NT2/D1 (cell line): ENCODE measurements around the gene UGT1A4.
"Not testable (repeated sequence)": the region's sequence is repeated elsewhere in the genome, so short reads cannot be mapped to it uniquely, and the experiment has no call there.

ENCODE experiments used
- DNase-seq: peaks from one replicate; pipeline ENCODE4 v3.0.0-alpha.2; 2011; ENCODE audit warnings: low read depth, low spot score
- H3K27me3 ChIP-seq: 2 replicates; pipeline ENCODE4 v1.6.0; 2011; ENCODE audit warnings: mild to moderate bottlenecking; ENCODE audit not compliant: insufficient read length, insufficient read depth
- H3K36me3 ChIP-seq: 2 replicates; pipeline ENCODE4 v1.6.1; 2011; ENCODE audit warnings: mild to moderate bottlenecking, low read length, mixed read lengths; ENCODE audit not compliant: insufficient read depth, insufficient read length
- H3K4me1 ChIP-seq: 2 replicates; pipeline ENCODE4 v1.5.1; 2011; ENCODE audit not compliant: insufficient read depth, insufficient read length
- H3K4me3 ChIP-seq: 2 replicates; pipeline ENCODE4 v1.5.1; 2011; ENCODE audit warnings: low read depth; ENCODE audit not compliant: insufficient read length
- H3K9ac ChIP-seq: 2 replicates; pipeline ENCODE4 v1.6.0; 2011; ENCODE audit warnings: low read depth; ENCODE audit not compliant: insufficient read length
- H3K9me3 ChIP-seq: 2 replicates; pipeline ENCODE4 v1.5.1; 2011; ENCODE audit warnings: mild to moderate bottlenecking, low read length; ENCODE audit not compliant: insufficient read depth
- SUZ12 ChIP-seq: IDR thresholded peaks from 2 replicates; pipeline ENCODE4 v1.6.1; 2011; ENCODE audit not compliant: insufficient read length, insufficient read depth; ENCODE audit errors: extremely low read depth
- YY1 ChIP-seq: IDR thresholded peaks from 2 replicates; pipeline ENCODE4 v1.6.1; 2011; ENCODE audit not compliant: insufficient read length, insufficient read depth
- ZNF274 ChIP-seq: IDR thresholded peaks from 2 replicates; pipeline ENCODE4 v1.6.1; 2011; ENCODE audit warnings: mild to moderate bottlenecking, low read depth, low read length

Gene UGT1A4

GRCh38 chr2:233690444-233690843 is 28.1 kb upstream of the UGT1A4 start:
- no peaks in the 10 kb centered on the region; the same call in 1 of the 2 replicates for H3K9me3 ChIP-seq
- no peak overlapping the region for H3K4me3 ChIP-seq
- H3K27me3 ChIP-seq = no peaks in the 10 kb centered on the region
- DNase-seq = no peak
- H3K9ac ChIP-seq = no peak overlapping the region
- no peaks in the 10 kb centered on the region for H3K4me1 ChIP-seq
- no peak for TF ChIP-seq SUZ12
- TF ChIP-seq ZNF274 = no peak
- TF ChIP-seq YY1 = no peak
- H3K36me3 ChIP-seq = no peaks in the 10 kb centered on the region

GRCh38 chr2:233691443-233692433 is 26.8 kb upstream of the UGT1A4 start:
- Histone ChIP-seq H3K9me3 (no peaks in the 10 kb centered on the region; the same call in 1 of the 2 replicates), H3K36me3 (no peaks in the 10 kb centered on the region), H3K27me3 (no peaks in the 10 kb centered on the region), H3K9ac (no peak overlapping the region), H3K4me3 (no peak overlapping the region), H3K4me1 (no peaks in the 10 kb centered on the region)
- TF ChIP-seq SUZ12 (no peak), YY1 (no peak)
- no peak for DNase-seq

- Histone ChIP-seq H3K4me1 (no peaks in the 10 kb centered on the region), H3K9me3 (no peaks in the 10 kb centered on the region; the same call in 1 of the 2 replicates), H3K27me3 (no peaks in the 10 kb centered on the region), H3K36me3 (no peaks in the 10 kb centered on the region), H3K4me3 (no peak within 1 kb of the TSS), H3K9ac (no peak within 1 kb of the TSS)
- TF ChIP-seq ZNF274 (no peak), SUZ12 (no peak), YY1 (no peak)
- no peak for DNase-seq
These were observed 25.9 kb upstream of the UGT1A4 start, which contains the start of gene UGT1A6 for GRCh38 chr2:233692648-233693047. Gene UGT1A6 (plus strand): TSS chr2:233692890. CDS start chr2:233693005, 115 bp downstream.

- no peaks in the 10 kb centered on the region; the same call in 1 of the 2 replicates for H3K9me3 ChIP-seq
- DNase-seq = no peak
- no peak overlapping the region for H3K4me3 ChIP-seq
- no peak for TF ChIP-seq SUZ12
- no peak for TF ChIP-seq ZNF274
- TF ChIP-seq YY1 = no peak
- H3K9ac ChIP-seq = no peak overlapping the region
- H3K27me3 ChIP-seq = no peaks in the 10 kb centered on the region
- H3K36me3 ChIP-seq = no peaks in the 10 kb centered on the region
- no peaks in the 10 kb centered on the region for H3K4me1 ChIP-seq
These were observed 24.6 kb upstream of the UGT1A4 start for GRCh38 chr2:233693963-233694362.

GRCh38 chr2:233698740-233699139 is 19.8 kb upstream of the UGT1A4 start:
- Histone ChIP-seq H3K4me3 (no peak overlapping the region), H3K9ac (no peak overlapping the region), H3K9me3 (no peaks in the 10 kb centered on the region)

GRCh38 chr2:233699424-233700027 is 19.0 kb upstream of the UGT1A4 start:
- Histone ChIP-seq H3K4me1 (no peaks in the 10 kb centered on the region), H3K4me3 (no peak overlapping the region), H3K27me3 (no peaks in the 10 kb centered on the region), H3K9ac (no peak overlapping the region), H3K36me3 (no peaks in the 10 kb centered on the region), H3K9me3 (no peaks in the 10 kb centered on the region)
- no peak for TF ChIP-seq YY1
- TF ChIP-seq ZNF274 = no peak
- TF ChIP-seq SUZ12 = no peak
- no peak for DNase-seq

More at GRCh38 chr2:233698740-233699139, 19.8 kb upstream of the UGT1A4 start:
- no peaks in the 10 kb centered on the region for H3K36me3 ChIP-seq
- DNase-seq = no peak
- no peak for TF ChIP-seq YY1
- TF ChIP-seq SUZ12 = no peak
- TF ChIP-seq ZNF274 = no peak
- H3K4me1 ChIP-seq = no peaks in the 10 kb centered on the region
- no peaks in the 10 kb centered on the region for H3K27me3 ChIP-seq

- H3K36me3 ChIP-seq = no peaks in the 10 kb centered on the region
- no peaks in the 10 kb centered on the region for H3K4me1 ChIP-seq
- no peak overlapping the region for H3K9ac ChIP-seq
- H3K4me3 ChIP-seq = no peak overlapping the region
- TF ChIP-seq ZNF274 (no peak), YY1 (no peak), SUZ12 (no peak)
- H3K9me3 ChIP-seq = no peaks in the 10 kb centered on the region
- H3K27me3 ChIP-seq = no peaks in the 10 kb centered on the region
- peak; percentile 8 for DNase-seq
These were observed 18.4 kb upstream of the UGT1A4 start for GRCh38 chr2:233700028-233700635.

GRCh38 chr2:233700842-233701241 is 17.7 kb upstream of the UGT1A4 start:
- H3K9me3 ChIP-seq, H3K27me3 ChIP-seq, H3K4me3 ChIP-seq, H3K4me1 ChIP-seq, H3K9ac ChIP-seq, H3K36me3 ChIP-seq, DNase-seq: not testable (repeated sequence)
